ENCODE results near the gene AURKAIP1. TPM values are rescaled to one million over a fixed set of nuclear protein-coding genes. Genes with fewer than 3 reads are reported as not detected.

AURKAIP1 gene
- total and polyA plus RNA-seq, 2 of the 13 experiments (the other 11 are each of a cell fraction or from before 2014, with no cell fraction given), result 69.5 to 175 TPM

DNA sequence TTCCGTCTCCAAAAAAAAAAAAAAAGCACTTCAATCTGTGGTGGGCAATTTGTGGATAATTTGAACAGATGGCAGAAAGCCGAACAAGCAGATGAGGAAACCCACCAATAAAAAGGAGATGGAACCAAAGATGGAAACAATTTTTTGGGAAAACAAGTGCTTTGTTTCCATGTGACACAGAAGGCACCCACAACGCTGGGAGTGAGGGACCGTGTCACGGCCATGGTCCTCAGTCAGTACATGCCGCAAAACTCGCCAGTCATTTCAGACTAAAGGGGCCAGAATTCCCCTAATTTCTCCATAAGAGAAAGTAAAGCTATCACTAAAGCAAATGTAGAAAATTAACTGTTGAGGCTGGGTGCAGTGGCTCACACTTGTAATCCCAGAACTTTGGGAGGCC is 19.1 kb upstream of the AURKAIP1 start (continued):
- TF ChIP-seq RXRB (CRISPR knock-in tag; IDR thresholded peaks at IDR 0.05; ENCODE audit: borderline replicate concordance), result no peak
- TF ChIP-seq, protein P1, sequence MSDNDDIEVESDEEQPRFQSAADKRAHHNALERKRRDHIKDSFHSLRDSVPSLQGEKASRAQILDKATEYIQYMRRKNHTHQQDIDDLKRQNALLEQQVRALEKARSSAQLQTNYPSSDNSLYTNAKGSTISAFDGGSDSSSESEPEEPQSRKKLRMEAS (IDR thresholded peaks at IDR 0.05), result no peak
- TF ChIP-seq HHEX (CRISPR knock-in tag; IDR thresholded peaks at IDR 0.05), result no peak
- TF ChIP-seq, protein P2, sequence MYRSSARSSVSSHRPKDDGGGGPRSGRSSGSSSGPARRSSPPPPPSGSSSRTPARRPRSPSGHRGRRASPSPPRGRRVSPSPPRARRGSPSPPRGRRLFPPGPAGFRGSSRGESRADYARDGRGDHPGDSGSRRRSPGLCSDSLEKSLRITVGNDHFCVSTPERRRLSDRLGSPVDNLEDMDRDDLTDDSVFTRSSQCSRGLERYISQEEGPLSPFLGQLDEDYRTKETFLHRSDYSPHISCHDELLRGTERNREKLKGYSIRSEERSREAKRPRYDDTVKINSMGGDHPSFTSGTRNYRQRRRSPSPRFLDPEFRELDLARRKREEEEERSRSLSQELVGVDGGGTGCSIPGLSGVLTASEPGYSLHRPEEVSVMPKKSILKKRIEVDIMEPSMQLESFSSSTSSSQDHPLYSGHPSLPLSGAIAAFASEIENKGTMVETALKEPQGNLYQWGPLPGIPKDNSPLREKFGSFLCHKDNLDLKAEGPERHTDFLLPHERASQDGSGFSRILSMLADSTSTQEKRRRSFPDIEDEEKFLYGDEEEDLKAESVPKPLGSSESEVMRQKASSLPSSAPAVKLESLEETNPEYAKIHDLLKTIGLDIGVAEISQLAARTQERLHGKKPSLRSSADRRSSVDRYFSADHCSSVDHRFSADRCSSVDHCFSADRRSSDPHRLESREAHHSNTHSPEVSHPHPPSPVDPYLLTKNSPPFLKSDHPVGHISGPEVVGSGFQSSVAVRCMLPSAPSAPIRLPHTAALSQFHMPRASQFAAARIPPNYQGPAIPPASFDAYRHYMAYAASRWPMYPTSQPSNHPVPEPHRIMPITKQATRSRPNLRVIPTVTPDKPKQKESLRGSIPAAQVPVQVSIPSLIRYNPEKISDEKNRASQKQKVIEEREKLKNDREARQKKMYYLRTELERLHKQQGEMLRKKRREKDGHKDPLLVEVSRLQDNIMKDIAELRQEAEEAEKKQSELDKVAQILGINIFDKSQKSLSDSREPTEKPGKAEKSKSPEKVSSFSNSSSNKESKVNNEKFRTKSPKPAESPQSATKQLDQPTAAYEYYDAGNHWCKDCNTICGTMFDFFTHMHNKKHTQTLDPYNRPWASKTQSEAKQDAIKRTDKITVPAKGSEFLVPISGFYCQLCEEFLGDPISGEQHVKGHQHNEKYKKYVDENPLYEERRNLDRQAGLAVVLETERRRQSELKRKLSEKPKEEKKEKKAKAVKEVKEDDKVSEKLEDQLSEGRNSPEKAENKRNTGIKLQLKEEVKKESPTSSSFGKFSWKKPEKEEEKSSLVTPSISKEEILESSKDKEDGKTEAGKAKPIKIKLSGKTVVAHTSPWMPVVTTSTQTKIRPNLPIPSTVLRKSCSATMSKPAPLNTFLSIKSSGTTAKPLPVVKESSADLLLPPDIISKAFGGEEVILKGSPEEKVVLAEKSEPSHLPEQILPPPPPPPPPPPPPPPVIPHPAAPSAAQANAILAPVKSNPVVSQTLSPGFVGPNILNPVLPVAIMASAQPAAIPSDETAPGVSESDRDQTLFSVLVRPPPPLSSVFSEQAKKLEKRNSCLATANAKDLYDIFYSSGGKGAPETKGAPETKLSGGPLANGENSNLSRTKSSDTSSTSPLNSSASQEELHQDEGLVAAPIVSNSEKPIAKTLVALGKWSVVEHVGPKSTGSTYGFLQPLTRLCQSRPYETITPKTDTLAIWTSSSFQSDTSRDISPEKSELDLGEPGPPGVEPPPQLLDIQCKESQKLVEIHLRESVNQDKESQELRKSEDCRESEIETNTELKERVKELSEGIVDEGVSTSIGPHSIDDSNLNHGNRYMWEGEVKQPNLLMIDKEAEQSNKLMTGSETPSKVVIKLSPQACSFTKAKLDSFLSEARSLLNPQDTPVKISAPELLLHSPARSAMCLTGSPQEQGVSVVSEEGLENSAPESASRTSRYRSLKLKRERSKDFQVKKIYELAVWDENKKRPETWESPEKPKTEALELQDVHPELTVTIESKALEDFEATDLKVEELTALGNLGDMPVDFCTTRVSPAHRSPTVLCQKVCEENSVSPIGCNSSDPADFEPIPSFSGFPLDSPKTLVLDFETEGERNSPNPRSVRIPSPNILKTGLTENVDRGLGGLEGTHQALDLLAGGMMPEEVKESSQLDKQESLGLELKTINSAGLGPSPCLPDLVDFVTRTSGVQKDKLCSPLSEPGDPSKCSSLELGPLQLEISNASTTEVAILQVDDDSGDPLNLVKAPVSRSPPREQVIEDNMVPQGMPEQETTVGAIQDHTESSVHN (CRISPR knock-in tag; IDR thresholded peaks at IDR 0.05), result no peak
- no peak for TF ChIP-seq ZNF382 (CRISPR knock-in tag; IDR thresholded peaks at IDR 0.05; ENCODE audit: borderline replicate concordance)
- TF ChIP-seq CC2D1A (CRISPR knock-in tag; IDR thresholded peaks at IDR 0.05), result no peak
- TF ChIP-seq, protein P3, sequence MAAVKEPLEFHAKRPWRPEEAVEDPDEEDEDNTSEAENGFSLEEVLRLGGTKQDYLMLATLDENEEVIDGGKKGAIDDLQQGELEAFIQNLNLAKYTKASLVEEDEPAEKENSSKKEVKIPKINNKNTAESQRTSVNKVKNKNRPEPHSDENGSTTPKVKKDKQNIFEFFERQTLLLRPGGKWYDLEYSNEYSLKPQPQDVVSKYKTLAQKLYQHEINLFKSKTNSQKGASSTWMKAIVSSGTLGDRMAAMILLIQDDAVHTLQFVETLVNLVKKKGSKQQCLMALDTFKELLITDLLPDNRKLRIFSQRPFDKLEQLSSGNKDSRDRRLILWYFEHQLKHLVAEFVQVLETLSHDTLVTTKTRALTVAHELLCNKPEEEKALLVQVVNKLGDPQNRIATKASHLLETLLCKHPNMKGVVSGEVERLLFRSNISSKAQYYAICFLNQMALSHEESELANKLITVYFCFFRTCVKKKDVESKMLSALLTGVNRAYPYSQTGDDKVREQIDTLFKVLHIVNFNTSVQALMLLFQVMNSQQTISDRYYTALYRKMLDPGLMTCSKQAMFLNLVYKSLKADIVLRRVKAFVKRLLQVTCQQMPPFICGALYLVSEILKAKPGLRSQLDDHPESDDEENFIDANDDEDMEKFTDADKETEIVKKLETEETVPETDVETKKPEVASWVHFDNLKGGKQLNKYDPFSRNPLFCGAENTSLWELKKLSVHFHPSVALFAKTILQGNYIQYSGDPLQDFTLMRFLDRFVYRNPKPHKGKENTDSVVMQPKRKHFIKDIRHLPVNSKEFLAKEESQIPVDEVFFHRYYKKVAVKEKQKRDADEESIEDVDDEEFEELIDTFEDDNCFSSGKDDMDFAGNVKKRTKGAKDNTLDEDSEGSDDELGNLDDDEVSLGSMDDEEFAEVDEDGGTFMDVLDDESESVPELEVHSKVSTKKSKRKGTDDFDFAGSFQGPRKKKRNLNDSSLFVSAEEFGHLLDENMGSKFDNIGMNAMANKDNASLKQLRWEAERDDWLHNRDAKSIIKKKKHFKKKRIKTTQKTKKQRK (IDR thresholded peaks at IDR 0.05; ENCODE audit: low read length), result no peak
- no peak for TF ChIP-seq BCL6 (CRISPR knock-in tag; IDR thresholded peaks at IDR 0.05)
- TF ChIP-seq, protein P4, sequence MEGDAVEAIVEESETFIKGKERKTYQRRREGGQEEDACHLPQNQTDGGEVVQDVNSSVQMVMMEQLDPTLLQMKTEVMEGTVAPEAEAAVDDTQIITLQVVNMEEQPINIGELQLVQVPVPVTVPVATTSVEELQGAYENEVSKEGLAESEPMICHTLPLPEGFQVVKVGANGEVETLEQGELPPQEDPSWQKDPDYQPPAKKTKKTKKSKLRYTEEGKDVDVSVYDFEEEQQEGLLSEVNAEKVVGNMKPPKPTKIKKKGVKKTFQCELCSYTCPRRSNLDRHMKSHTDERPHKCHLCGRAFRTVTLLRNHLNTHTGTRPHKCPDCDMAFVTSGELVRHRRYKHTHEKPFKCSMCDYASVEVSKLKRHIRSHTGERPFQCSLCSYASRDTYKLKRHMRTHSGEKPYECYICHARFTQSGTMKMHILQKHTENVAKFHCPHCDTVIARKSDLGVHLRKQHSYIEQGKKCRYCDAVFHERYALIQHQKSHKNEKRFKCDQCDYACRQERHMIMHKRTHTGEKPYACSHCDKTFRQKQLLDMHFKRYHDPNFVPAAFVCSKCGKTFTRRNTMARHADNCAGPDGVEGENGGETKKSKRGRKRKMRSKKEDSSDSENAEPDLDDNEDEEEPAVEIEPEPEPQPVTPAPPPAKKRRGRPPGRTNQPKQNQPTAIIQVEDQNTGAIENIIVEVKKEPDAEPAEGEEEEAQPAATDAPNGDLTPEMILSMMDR (CRISPR knock-in tag; IDR thresholded peaks at IDR 0.05), result no peak
- no peak for TF ChIP-seq ZNF138 (CRISPR knock-in tag; IDR thresholded peaks at IDR 0.05; ENCODE audit: low read depth)
- no peak for TF ChIP-seq PLRG1 (conservative IDR thresholded peaks at IDR 0.05)
